HepG2 (cell line): ENCODE results near the gene BCAR3. TPM values are rescaled to one million over a fixed set of nuclear protein-coding genes. Genes with fewer than 3 reads are reported as not detected.

Experiments used
- AGO1 ChIP-seq: fragments of 200-400 bp; formaldehyde crosslinking; IDR thresholded peaks from 2 replicates; pipeline ENCODE4 v1.6.1; 2017; ENCODE audit warnings: mild to moderate bottlenecking, low read depth, low read length, moderate library complexity; ENCODE audit not compliant: poor library complexity, severe bottlenecking
- ATF4 ChIP-seq, 2 experiments: fragments of 450-650 bp in 1 of 2; sonication (generic) in 1 of 2; formaldehyde crosslinking; IDR thresholded peaks; 2 replicates each; pipeline versions ENCODE4 v1.5.0 to v1.8.0; 2020 to 2022; ENCODE audit warnings: mild to moderate bottlenecking in 1 of 2, missing genetic modification reagents in 1 of 2
- ATRX ChIP-seq: sonication (generic); formaldehyde crosslinking; IDR thresholded peaks from 2 replicates; pipeline ENCODE4 v1.4.0; 2020; ENCODE audit warnings: missing genetic modification reagents, borderline replicate concordance
- GFI1 ChIP-seq: sonication (generic); formaldehyde crosslinking; IDR thresholded peaks from 2 replicates; pipeline ENCODE4 v1.5.0; 2020; ENCODE audit warnings: missing genetic modification reagents, mild to moderate bottlenecking, borderline replicate concordance
- HIC2 ChIP-seq: sonication (generic); formaldehyde crosslinking; IDR thresholded peaks from 2 replicates; pipeline ENCODE4 v1.9.0; 2022; ENCODE audit warnings: low read depth, missing genetic modification reagents
- MEIS2 ChIP-seq: sonication (generic); formaldehyde crosslinking; IDR thresholded peaks from 2 replicates; pipeline ENCODE4 v1.9.0; 2021; ENCODE audit warnings: mild to moderate bottlenecking, missing genetic modification reagents
- NAIF1 ChIP-seq: sonication (generic); formaldehyde crosslinking; IDR thresholded peaks from 2 replicates; pipeline ENCODE4 v1.5.0; 2020; ENCODE audit warnings: mild to moderate bottlenecking, missing genetic modification reagents, borderline replicate concordance
- NFIC ChIP-seq: IDR thresholded peaks from 2 replicates; pipeline ENCODE4 v1.6.1; 2012; ENCODE audit warnings: mild to moderate bottlenecking, low read length, inconsistent platforms
- TOPORS ChIP-seq: sonication (generic); formaldehyde crosslinking; IDR thresholded peaks from 2 replicates; pipeline ENCODE4 v1.8.0; 2023; ENCODE audit warnings: mild to moderate bottlenecking, missing genetic modification reagents
- ZC3H4 ChIP-seq: sonication (generic); formaldehyde crosslinking; IDR thresholded peaks from 2 replicates; pipeline ENCODE4 v1.4.0; 2020; ENCODE audit warnings: missing genetic modification reagents, borderline replicate concordance
- ZFP36L1 ChIP-seq: sonication (generic); formaldehyde crosslinking; IDR thresholded peaks from 2 replicates; pipeline ENCODE4 v1.8.0; 2022; ENCODE audit warnings: mild to moderate bottlenecking, missing genetic modification reagents, moderate library complexity
- ZNF264 ChIP-seq: sonication (generic); formaldehyde crosslinking; IDR thresholded peaks from 2 replicates; pipeline ENCODE4 v1.4.0; 2020; ENCODE audit warnings: missing genetic modification reagents
- ZNF276 ChIP-seq: sonication (generic); formaldehyde crosslinking; IDR thresholded peaks from 2 replicates; pipeline ENCODE4 v1.4.0; 2020; ENCODE audit warnings: mild to moderate bottlenecking, low read depth, missing genetic modification reagents
- ZNF30 ChIP-seq: sonication (generic); formaldehyde crosslinking; IDR thresholded peaks from 2 replicates; pipeline ENCODE4 v1.5.0; 2020; ENCODE audit warnings: mild to moderate bottlenecking, missing genetic modification reagents
- ZNF362 ChIP-seq: sonication (generic); formaldehyde crosslinking; IDR thresholded peaks from 2 replicates; pipeline ENCODE4 v1.4.0; 2020; ENCODE audit warnings: missing genetic modification reagents, mild to moderate bottlenecking, borderline replicate concordance
- polyA plus RNA-seq, 8 experiments: library from polyadenylated mRNA; depleted of rRNA in 3 of 8; stranded (reverse) in 7 of 8; unstranded in 1 of 8; fragments of >200 nt; fragmentation: Illumina TruSeq in 4 of 8; extraction: Trizol in 4 of 8; gene quantifications; 2 replicates each; pipeline versions ENCODE4 v1.2.1 to v1.2.3, GENCODE V29; 2011 to 2016; ENCODE audit warnings: low read depth in 4 of 8, missing spikeins in 1 of 8, mixed read lengths in 1 of 8; ENCODE audit not compliant: insufficient read depth in 1 of 8
- total RNA-seq, 5 experiments: library from RNA; depleted of rRNA; stranded (reverse); fragments of >200 nt; fragmentation: Illumina TruSeq; extraction: Trizol; gene quantifications; 2 replicates each; pipeline ENCODE4 v1.2.3, GENCODE V29; 2016; ENCODE audit warnings: low read depth in 1 of 5
- TF ChIP-seq, protein P1 (sequence below): sonication (generic); formaldehyde crosslinking; IDR thresholded peaks from 2 replicates; pipeline ENCODE4 v1.5.0; 2020; ENCODE audit warnings: missing genetic modification reagents

BCAR3 gene
- total and polyA plus RNA-seq, 2 of the 13 experiments (the other 11 are each of a cell fraction or from before 2014, with no cell fraction given) = 3.6 to 4.8 TPM

- TF ChIP-seq ZNF276 (CRISPR knock-in tag) (no peak), NAIF1 (CRISPR knock-in tag) (peak; percentile 81; the same call in 1 of the 2 replicates), TOPORS (CRISPR knock-in tag) (0 out of 2 replicates have a peak, but pooled peaks have one; percentile 12), NFIC (peak; percentile 84), ZNF362 (no peak; the same call in 1 of the 2 replicates), AGO1 (no peak), ATRX (CRISPR knock-in tag) (no peak), ZNF30 (no peak), MEIS2 (CRISPR knock-in tag) (peak; percentile 34; the same call in 1 of the 2 replicates), HIC2 (CRISPR knock-in tag) (peak; percentile 88), ZNF264 (CRISPR knock-in tag) (peak; percentile 66; the same call in 1 of the 2 replicates), ATF4 (CRISPR knock-in tag; IDR thresholded peaks at IDR 0.05) (peak; percentile 89 to 99), ZC3H4 (peak; percentile 98; the same call in 1 of the 2 replicates), GFI1 (peak; percentile 59; the same call in 1 of the 2 replicates), ZFP36L1 (CRISPR knock-in tag) (no peak)
- TF ChIP-seq, protein P1, sequence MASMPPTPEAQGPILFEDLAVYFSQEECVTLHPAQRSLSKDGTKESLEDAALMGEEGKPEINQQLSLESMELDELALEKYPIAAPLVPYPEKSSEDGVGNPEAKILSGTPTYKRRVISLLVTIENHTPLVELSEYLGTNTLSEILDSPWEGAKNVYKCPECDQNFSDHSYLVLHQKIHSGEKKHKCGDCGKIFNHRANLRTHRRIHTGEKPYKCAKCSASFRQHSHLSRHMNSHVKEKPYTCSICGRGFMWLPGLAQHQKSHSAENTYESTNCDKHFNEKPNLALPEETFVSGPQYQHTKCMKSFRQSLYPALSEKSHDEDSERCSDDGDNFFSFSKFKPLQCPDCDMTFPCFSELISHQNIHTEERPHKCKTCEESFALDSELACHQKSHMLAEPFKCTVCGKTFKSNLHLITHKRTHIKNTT (CRISPR knock-in tag) = no peak
Measured at GRCh38 chr1:93617670-93618499, 63.8 kb downstream of the BCAR3 start (continued).
